HFF-Myc (cell line): ENCODE measurements around the gene UNC5A.

ENCODE experiments used
- DNase-seq: peaks from one replicate; pipeline ENCODE4 v3.0.0-alpha.2; 2011; ENCODE audit warnings: low read depth; ENCODE audit errors: extremely low read depth
- H3K4me3 ChIP-seq: replicated peaks from 2 replicates; pipeline ENCODE4 v1.5.1; 2011; ENCODE audit warnings: low read depth, mild to moderate bottlenecking, control low read depth, low read length
- CTCF ChIP-seq: IDR thresholded peaks from 2 replicates; pipeline ENCODE4 v1.5.1; 2012; ENCODE audit warnings: mild to moderate bottlenecking, low read depth, low read length, control low read depth; ENCODE audit errors: missing control alignments

The UNC5A gene

GRCh38 chr5:176810081-176810597 lies at the start of gene UNC5A:
TSS of gene UNC5A (plus strand) at chr5:176810559. CDS start at chr5:176810751, 192 bp downstream.
- TF ChIP-seq CTCF: no peak
- DNase-seq: no peak
- H3K4me3 ChIP-seq: peak within 1 kb of the TSS; percentile 28

- no peak for TF ChIP-seq CTCF
- no peak for DNase-seq
- H3K4me3 ChIP-seq: no peak overlapping the region
Measured at GRCh38 chr5:176761755-176762154, 48.6 kb upstream of the UNC5A start.

- DNase-seq: no peak
- no peak for TF ChIP-seq CTCF
- H3K4me3 ChIP-seq: no peak overlapping the region
Measured at GRCh38 chr5:176762489-176762888, 47.9 kb upstream of the UNC5A start.

- DNase-seq: no peak
- no peak overlapping the region for H3K4me3 ChIP-seq
- no peak for TF ChIP-seq CTCF
Measured at GRCh38 chr5:176765687-176766086, 44.7 kb upstream of the UNC5A start.

- TF ChIP-seq CTCF: no peak
- H3K4me3 ChIP-seq: no peak overlapping the region
- no peak for DNase-seq
Measured at GRCh38 chr5:176768174-176768970, 42.0 kb upstream of the UNC5A start.

- no peak for TF ChIP-seq CTCF
- no peak for DNase-seq
- H3K4me3 ChIP-seq: no peak overlapping the region
Measured at GRCh38 chr5:176769911-176770310, 40.4 kb upstream of the UNC5A start.
